H9 (cell line): ENCODE measurements around the gene ASB4. TPM values are rescaled to one million over a fixed set of nuclear protein-coding genes. Genes with fewer than 3 reads are reported as not detected.

ENCODE experiments used
- DNase-seq: peaks from one replicate; pipeline ENCODE4 v3.0.0-alpha.2; 2017
- H2AFZ ChIP-seq: one replicate; pipeline ENCODE4 v1.6.1; 2013; ENCODE audit warnings: mild to moderate bottlenecking, low read length, control low read depth, moderate library complexity
- H2AK5ac ChIP-seq: 2 replicates; pipeline ENCODE4 v1.6.1; 2013; ENCODE audit warnings: low read length, control low read depth, mixed read lengths; ENCODE audit not compliant: insufficient read length
- H2BK120ac ChIP-seq: one replicate; pipeline ENCODE4 v1.6.1; 2013; ENCODE audit warnings: low read depth, mild to moderate bottlenecking, low read length, control low read depth, inconsistent platforms; ENCODE audit not compliant: poor library complexity, severe bottlenecking
- H2BK12ac ChIP-seq: 2 replicates; pipeline ENCODE4 v1.6.1; 2013; ENCODE audit warnings: low read length, control low read depth, mixed read lengths, low read depth; ENCODE audit not compliant: insufficient read length
- H2BK15ac ChIP-seq: 2 replicates; pipeline ENCODE4 v1.6.1; 2013; ENCODE audit warnings: low read depth, low read length, control low read depth
- H2BK20ac ChIP-seq: one replicate; pipeline ENCODE4 v1.6.1; 2013; ENCODE audit warnings: low read depth, mild to moderate bottlenecking, low read length, control low read depth, inconsistent platforms; ENCODE audit not compliant: poor library complexity, severe bottlenecking
- H2BK5ac ChIP-seq: 2 replicates; pipeline ENCODE4 v1.6.1; 2013; ENCODE audit warnings: low read length, control low read depth, mixed read lengths; ENCODE audit not compliant: insufficient read length
- H3K14ac ChIP-seq: 2 replicates; pipeline ENCODE4 v1.6.1; 2013; ENCODE audit warnings: low read length, control low read depth; ENCODE audit not compliant: insufficient read depth
- H3K18ac ChIP-seq: 2 replicates; pipeline ENCODE4 v1.6.1; 2013; ENCODE audit warnings: low read depth, mild to moderate bottlenecking, mixed read lengths, low read length, control low read depth; ENCODE audit not compliant: insufficient read length
- H3K23ac ChIP-seq: 2 replicates; pipeline ENCODE4 v1.6.1; 2013; ENCODE audit warnings: low read length, control low read depth, mixed read lengths, low read depth; ENCODE audit not compliant: insufficient read length
- H3K23me2 ChIP-seq: 2 replicates; pipeline ENCODE4 v1.6.1; 2013; ENCODE audit warnings: low read depth, mild to moderate bottlenecking, mixed read lengths, low read length, control low read depth; ENCODE audit not compliant: insufficient read length, poor library complexity, severe bottlenecking
- H3K27ac ChIP-seq: 2 replicates; pipeline ENCODE4 v1.5.1; 2013; ENCODE audit warnings: low read length, control low read depth, mixed read lengths, low read depth; ENCODE audit not compliant: insufficient read length
- H3K27me3 ChIP-seq: 2 replicates; pipeline ENCODE4 v1.6.1; 2013; ENCODE audit warnings: low read length, control low read depth, inconsistent platforms; ENCODE audit not compliant: insufficient read depth
- H3K4ac ChIP-seq: 2 replicates; pipeline ENCODE4 v1.6.1; 2013; ENCODE audit warnings: low read depth, mild to moderate bottlenecking, control low read depth, inconsistent platforms, low read length, moderate library complexity
- H3K4me1 ChIP-seq: 2 replicates; pipeline ENCODE4 v1.6.1; 2013; ENCODE audit warnings: low read length, control low read depth, inconsistent platforms; ENCODE audit not compliant: insufficient read depth
- H3K4me2 ChIP-seq: 2 replicates; pipeline ENCODE4 v1.6.1; 2013; ENCODE audit warnings: low read length, control low read depth, mixed read lengths; ENCODE audit not compliant: insufficient read length, insufficient read depth
- H3K56ac ChIP-seq: 2 replicates; pipeline ENCODE4 v1.6.1; 2013; ENCODE audit warnings: low read depth, mild to moderate bottlenecking, mixed read lengths, low read length, control low read depth; ENCODE audit not compliant: insufficient read length
- H3K79me1 ChIP-seq: 2 replicates; pipeline ENCODE4 v1.6.1; 2013; ENCODE audit warnings: low read depth, mild to moderate bottlenecking, moderate library complexity, low read length, control low read depth, inconsistent platforms; ENCODE audit not compliant: insufficient read depth, poor library complexity, severe bottlenecking
- H3K79me2 ChIP-seq: 2 replicates; pipeline ENCODE4 v1.6.1; 2013; ENCODE audit warnings: low read length, control low read depth, inconsistent platforms; ENCODE audit not compliant: insufficient read depth
- H3K9ac ChIP-seq: 2 replicates; pipeline ENCODE4 v1.6.1; 2013; ENCODE audit warnings: low read length, control low read depth, mixed read lengths; ENCODE audit not compliant: insufficient read length; ENCODE audit errors: extremely low read depth
- H3K9me3 ChIP-seq: one replicate; pipeline ENCODE4 v1.6.1; 2013; ENCODE audit warnings: low read depth, low read length, inconsistent platforms; ENCODE audit not compliant: control insufficient read depth
- H3T11ph ChIP-seq: one replicate; pipeline ENCODE4 v1.6.1; 2013; ENCODE audit warnings: mild to moderate bottlenecking, low read length, control low read depth, inconsistent platforms
- H4K20me1 ChIP-seq: one replicate; pipeline ENCODE4 v1.6.1; 2013; ENCODE audit not compliant: control insufficient read depth, insufficient read length, insufficient read depth
- H4K5ac ChIP-seq: 2 replicates; pipeline ENCODE4 v1.6.1; 2013; ENCODE audit warnings: low read depth, mild to moderate bottlenecking, mixed read lengths, low read length, control low read depth; ENCODE audit not compliant: insufficient read length
- H4K8ac ChIP-seq: replicated peaks from 2 replicates; pipeline ENCODE4 v1.6.1; 2013; ENCODE audit warnings: low read length, control low read depth, mixed read lengths, low read depth; ENCODE audit not compliant: insufficient read length
- H4K91ac ChIP-seq: 2 replicates; pipeline ENCODE4 v1.6.1; 2013; ENCODE audit warnings: low read depth, mild to moderate bottlenecking, moderate library complexity, mixed read lengths, low read length, control low read depth; ENCODE audit not compliant: insufficient read length
- H3K27ac Mint-ChIP-seq, 3 experiments: 2 replicates in 2 of 3; 3 replicates in 1 of 3; pipeline ENCODE4 v1.8.0; 2020 to 2021; ENCODE audit warnings: mixed read lengths in 3 of 3, mild to moderate bottlenecking in 1 of 3, moderate library complexity in 1 of 3
- H3K27me3 Mint-ChIP-seq: 2 replicates; pipeline ENCODE4 v1.8.0; 2021; ENCODE audit warnings: low read depth, mild to moderate bottlenecking, moderate library complexity, mixed read lengths
- H3K36me3 Mint-ChIP-seq, 3 experiments: 2 replicates in 2 of 3; 3 replicates in 1 of 3; pipeline ENCODE4 v1.8.0; 2020 to 2021; ENCODE audit warnings: low read depth in 3 of 3, mixed read lengths in 3 of 3; ENCODE audit not compliant: insufficient read depth in 1 of 3
- H3K4me1 Mint-ChIP-seq, 2 experiments: 2 replicates each; pipeline ENCODE4 v1.8.0; 2020; ENCODE audit warnings: mixed read lengths in 2 of 2
- H3K4me3 Mint-ChIP-seq, 2 experiments: 2 replicates in 1 of 2; 3 replicates in 1 of 2; pipeline ENCODE4 v1.8.0; 2020 to 2021; ENCODE audit warnings: mild to moderate bottlenecking in 2 of 2, mixed read lengths in 2 of 2, moderate library complexity in 1 of 2
- H3K9me3 Mint-ChIP-seq, 2 experiments: 2 replicates in 1 of 2; 3 replicates in 1 of 2; pipeline ENCODE4 v1.8.0; 2020; ENCODE audit warnings: mild to moderate bottlenecking in 2 of 2, mixed read lengths in 2 of 2, moderate library complexity in 1 of 2
- WGBS: extraction: QIAGEN DNeasy Blood & Tissue Kit; methylation state at CpG from one replicate; pipeline ENCODE4 v1.1.7; 2013; ENCODE audit warnings: missing lambda C conversion rate, low lambda C conversion rate, mixed read lengths; ENCODE audit not compliant: insufficient read length; ENCODE audit errors: extremely low coverage; 5-methylcytosine and 5-hydroxymethylcytosine counted together
- total RNA-seq: library from RNA; stranded (reverse); gene quantifications from 2 replicates; pipeline ENCODE4 v1.2.1, GENCODE V29; 2021
- TF ChIP-seq, protein P1 (sequence below): fragments of 200-600 bp; sonication (generic); conservative IDR thresholded peaks from 3 replicates; pipeline ENCODE4 v1.8.0; 2021; ENCODE audit warnings: antibody characterized with exemption, mild to moderate bottlenecking

The ASB4 gene
- total RNA-seq, 1 experiment from 2014 or later = not detected

- H3K27ac Mint-ChIP-seq = no peak overlapping the region
- WGBS = no CpG with 5 or more reads among the region's 2 CpGs
Observed at GRCh38 chr7:95444796-95445195, 40.9 kb upstream of the ASB4 start.

More at GRCh38 chr7:95444796-95445195, 40.9 kb upstream of the ASB4 start:
- Mint-ChIP-seq H3K4me1 (no peaks in the 10 kb centered on the region), H3K9me3 (no peaks in the 10 kb centered on the region), H3K4me3 (no peak overlapping the region), H3K27me3 (peaks cover 1% of the 10 kb centered on the region; the same call in 1 of the 2 replicates), H3K36me3 (no peaks in the 10 kb centered on the region)
- TF ChIP-seq, protein P1, sequence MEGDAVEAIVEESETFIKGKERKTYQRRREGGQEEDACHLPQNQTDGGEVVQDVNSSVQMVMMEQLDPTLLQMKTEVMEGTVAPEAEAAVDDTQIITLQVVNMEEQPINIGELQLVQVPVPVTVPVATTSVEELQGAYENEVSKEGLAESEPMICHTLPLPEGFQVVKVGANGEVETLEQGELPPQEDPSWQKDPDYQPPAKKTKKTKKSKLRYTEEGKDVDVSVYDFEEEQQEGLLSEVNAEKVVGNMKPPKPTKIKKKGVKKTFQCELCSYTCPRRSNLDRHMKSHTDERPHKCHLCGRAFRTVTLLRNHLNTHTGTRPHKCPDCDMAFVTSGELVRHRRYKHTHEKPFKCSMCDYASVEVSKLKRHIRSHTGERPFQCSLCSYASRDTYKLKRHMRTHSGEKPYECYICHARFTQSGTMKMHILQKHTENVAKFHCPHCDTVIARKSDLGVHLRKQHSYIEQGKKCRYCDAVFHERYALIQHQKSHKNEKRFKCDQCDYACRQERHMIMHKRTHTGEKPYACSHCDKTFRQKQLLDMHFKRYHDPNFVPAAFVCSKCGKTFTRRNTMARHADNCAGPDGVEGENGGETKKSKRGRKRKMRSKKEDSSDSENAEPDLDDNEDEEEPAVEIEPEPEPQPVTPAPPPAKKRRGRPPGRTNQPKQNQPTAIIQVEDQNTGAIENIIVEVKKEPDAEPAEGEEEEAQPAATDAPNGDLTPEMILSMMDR = no peak
- H3K14ac ChIP-seq = no peak overlapping the region
- H2BK20ac ChIP-seq = no peak overlapping the region
- H4K20me1 ChIP-seq = no peaks in the 10 kb centered on the region
- H2BK5ac ChIP-seq = no peak overlapping the region
- H2BK12ac ChIP-seq = no peak overlapping the region
- no peak overlapping the region for H3K18ac ChIP-seq
- H2BK15ac ChIP-seq = no peak overlapping the region
- no peak overlapping the region for H3K23ac ChIP-seq
- H4K5ac ChIP-seq = no peak overlapping the region
- no peaks in the 10 kb centered on the region for H3K9me3 ChIP-seq
- no peak overlapping the region for H3K56ac ChIP-seq
- H2AK5ac ChIP-seq = no peak overlapping the region
- no peak overlapping the region for H3K4ac ChIP-seq
- no peak overlapping the region for H4K8ac ChIP-seq
- H3K79me1 ChIP-seq = no peaks in the 10 kb centered on the region
- no peak overlapping the region for H3K9ac ChIP-seq
- H2AFZ ChIP-seq = no peak overlapping the region
- H4K91ac ChIP-seq = no peak overlapping the region
- DNase-seq = no peak
- no peak overlapping the region for H3T11ph ChIP-seq
- H3K4me1 ChIP-seq = no peaks in the 10 kb centered on the region
- no peak overlapping the region for H3K4me2 ChIP-seq
- H3K23me2 ChIP-seq = no peaks in the 10 kb centered on the region
- H3K27ac ChIP-seq = no peak overlapping the region
- no peaks in the 10 kb centered on the region for H3K27me3 ChIP-seq
- H3K79me2 ChIP-seq = no peaks in the 10 kb centered on the region
- H2BK120ac ChIP-seq = no peak overlapping the region
